Measurements from ENCODE around the gene EEF2. TPM values are rescaled to one million over a fixed set of nuclear protein-coding genes. Genes with fewer than 3 reads are reported as not detected.

EEF2 gene
- polyA plus RNA-seq, 3 donors = 264 to 836 (median 323) TPM

GRCh38 chr19:4016903-4017638, 31.8 kb upstream of the EEF2 start:
- peak overlapping the region in 1 of 7 donors; percentile 30 for H3K27ac Mint-ChIP-seq
- peak in 1 of 3 donors; percentile 2 for DNase-seq
- peaks cover 8% of the 10 kb centered on the region for H3K4me1 Mint-ChIP-seq
- Histone ChIP-seq H3K4me2 (replicated peaks; ENCODE audit: extremely low read depth, low read length, poor library complexity, severe bottlenecking) (no peak overlapping the region), H3K27me3 (ENCODE audit: control insufficient read depth in 2 of 2, insufficient read depth in 2 of 2, low read length in 2 of 2) (no peaks in the 10 kb centered on the region), H2AFZ (ENCODE audit: insufficient read depth, low read depth, low read length, poor library complexity, severe bottlenecking) (no peak overlapping the region), H4K20me1 (ENCODE audit: insufficient read depth, low read length) (peaks cover 100% of the 10 kb centered on the region), H3K9me3 (replicated peaks in 1 of 2; ENCODE audit: control insufficient read depth in 1 of 2, insufficient read depth in 1 of 2, low read length in 2 of 2) (no peaks in the 10 kb centered on the region), H3K27ac (ENCODE audit: low read depth in 1 of 2, low read length in 2 of 2) (no peak overlapping the region), H3K4me1 (ENCODE audit: control insufficient read depth in 1 of 2, insufficient read depth in 2 of 2, low read length in 2 of 2) (peaks cover 0 to 8% of the 10 kb centered on the region in 2 donors), H3K9ac (ENCODE audit: insufficient read depth, low read length, poor library complexity, severe bottlenecking) (no peak overlapping the region), H3K36me3 (replicated peaks in 1 of 2; ENCODE audit: control insufficient read depth in 1 of 2, insufficient read depth in 2 of 2, low read length in 2 of 2) (peaks cover 45 to 68% of the 10 kb centered on the region in 2 donors), H3K4me3 (replicated peaks in 1 of 3; ENCODE audit: low read depth in 2 of 3, low read length in 3 of 3) (no peak overlapping the region), H3K79me2 (ENCODE audit: insufficient read depth, low read length) (peaks cover 92% of the 10 kb centered on the region)
- TF ChIP-seq CTCF (IDR thresholded peaks at IDR 0.05) = no peak
- H3K4me3 Mint-ChIP-seq = no peak overlapping the region
- intact Hi-C loops (cut with micrococcal nuclease) = no loop called here
- peaks cover 0 to 2% (median 0%) of the 10 kb centered on the region in 7 donors for H3K9me3 Mint-ChIP-seq
- H3K36me3 Mint-ChIP-seq = peaks cover 37 to 78% of the 10 kb centered on the region in 2 donors
- no peaks in the 10 kb centered on the region for H3K27me3 Mint-ChIP-seq (ENCODE audit: low read depth in 3 of 3)
- 98% methylated on average over 14 of the region's 15 CpGs for WGBS (ENCODE audit: insufficient coverage)

- no peak overlapping the region for H3K4me3 ChIP-seq (replicated peaks in 1 of 3; ENCODE audit: low read depth in 2 of 3, low read length in 3 of 3)
- Mint-ChIP-seq H3K9me3 (peaks cover 0 to 2% (median 0%) of the 10 kb centered on the region in 7 donors), H3K27ac (peak overlapping the region in 2 of 7 donors; percentile 45 to 74), H3K36me3 (peaks cover 35 to 75% of the 10 kb centered on the region in 2 donors), H3K27me3 (ENCODE audit: low read depth in 3 of 3) (no peaks in the 10 kb centered on the region), H3K4me3 (no peak overlapping the region), H3K4me1 (peaks cover 8% of the 10 kb centered on the region)
- peaks cover 100% of the 10 kb centered on the region for H4K20me1 ChIP-seq (ENCODE audit: insufficient read depth, low read length)
- peaks cover 89% of the 10 kb centered on the region for H3K79me2 ChIP-seq (ENCODE audit: insufficient read depth, low read length)
- no peak for DNase-seq
- H3K36me3 ChIP-seq (replicated peaks in 1 of 2; ENCODE audit: control insufficient read depth in 1 of 2, insufficient read depth in 2 of 2, low read length in 2 of 2) = peaks cover 45 to 69% of the 10 kb centered on the region in 2 donors
- TF ChIP-seq CTCF (IDR thresholded peaks at IDR 0.05) = no peak
- H3K9ac ChIP-seq (ENCODE audit: insufficient read depth, low read length, poor library complexity, severe bottlenecking) = no peak overlapping the region
- WGBS (ENCODE audit: insufficient coverage) = 95% methylated on average over 11 of the region's 12 CpGs
- intact Hi-C loops (cut with micrococcal nuclease) = no loop called here
- no peak overlapping the region for H3K27ac ChIP-seq (ENCODE audit: low read depth in 1 of 2, low read length in 2 of 2)
- no peak overlapping the region for H2AFZ ChIP-seq (ENCODE audit: insufficient read depth, low read depth, low read length, poor library complexity, severe bottlenecking)
- no peaks in the 10 kb centered on the region for H3K27me3 ChIP-seq (ENCODE audit: control insufficient read depth in 2 of 2, insufficient read depth in 2 of 2, low read length in 2 of 2)
- H3K4me1 ChIP-seq (ENCODE audit: control insufficient read depth in 1 of 2, insufficient read depth in 2 of 2, low read length in 2 of 2) = peaks cover 0 to 8% of the 10 kb centered on the region in 2 donors
- no peak overlapping the region for H3K4me2 ChIP-seq (replicated peaks; ENCODE audit: extremely low read depth, low read length, poor library complexity, severe bottlenecking)
- no peaks in the 10 kb centered on the region for H3K9me3 ChIP-seq (replicated peaks in 1 of 2; ENCODE audit: control insufficient read depth in 1 of 2, insufficient read depth in 1 of 2, low read length in 2 of 2)
Measured at GRCh38 chr19:4016486-4016885, 31.2 kb upstream of the EEF2 start.

Data from CD14-positive monocyte (primary cell).